Astrocyte (in vitro differentiated cells and primary cell): ENCODE results near the gene PIAS1. TPM values are rescaled to one million over a fixed set of nuclear protein-coding genes. Genes with fewer than 3 reads are reported as not detected.

Experiments
- DNase-seq: peaks from one replicate; pipeline ENCODE4 v3.0.0-alpha.2; 2010; ENCODE audit warnings: low read depth
- FAIRE-seq: peaks from 2 replicates; lab custom pipeline; 2011; peaks lifted over from hg19 to GRCh38; lab: Jason Lieb, UNC
- H2AFZ ChIP-seq: 2 replicates; pipeline ENCODE4 v1.6.0; 2012; ENCODE audit warnings: low read depth, low read length, inconsistent platforms
- H3K27ac ChIP-seq: 2 replicates; pipeline ENCODE4 v1.5.1; 2011; ENCODE audit warnings: low read depth, low read length, inconsistent platforms
- H3K27me3 ChIP-seq: 2 replicates; pipeline ENCODE4 v1.6.0; 2011; ENCODE audit warnings: low read length, inconsistent platforms; ENCODE audit not compliant: insufficient read depth
- H3K36me3 ChIP-seq: 2 replicates; pipeline ENCODE4 v1.5.1; 2011; ENCODE audit warnings: low read length, inconsistent platforms; ENCODE audit not compliant: insufficient read depth
- H3K4me1 ChIP-seq: 2 replicates; pipeline ENCODE4 v1.5.1; 2011; ENCODE audit warnings: low read length, inconsistent platforms; ENCODE audit not compliant: insufficient read depth
- H3K4me2 ChIP-seq: 2 replicates; pipeline ENCODE4 v1.6.0; 2012; ENCODE audit warnings: low read length, inconsistent platforms
- H3K4me3 ChIP-seq: 2 replicates; pipeline ENCODE4 v1.5.1; 2011; ENCODE audit warnings: low read depth, mild to moderate bottlenecking, low read length, inconsistent platforms; ENCODE audit not compliant: insufficient read depth
- H3K79me2 ChIP-seq: 2 replicates; pipeline ENCODE4 v1.6.0; 2012; ENCODE audit warnings: mild to moderate bottlenecking, low read length, inconsistent platforms; ENCODE audit not compliant: insufficient read depth
- H3K9ac ChIP-seq: 2 replicates; pipeline ENCODE4 v1.6.0; 2012; ENCODE audit warnings: mild to moderate bottlenecking, low read length, inconsistent platforms
- H3K9me3 ChIP-seq: 2 replicates; pipeline ENCODE4 v1.5.1; 2012; ENCODE audit warnings: low read depth, mild to moderate bottlenecking, low read length, inconsistent platforms; ENCODE audit not compliant: insufficient read depth
- H4K20me1 ChIP-seq: 2 replicates; pipeline ENCODE4 v1.6.0; 2012; ENCODE audit warnings: low read length, inconsistent platforms; ENCODE audit not compliant: insufficient read depth
- H3K27ac Mint-ChIP-seq: one replicate; pipeline ENCODE4 v1.8.0; 2021; ENCODE audit warnings: mild to moderate bottlenecking, mixed read lengths; ENCODE audit not compliant: unreplicated experiment
- H3K27me3 Mint-ChIP-seq: one replicate; pipeline ENCODE4 v1.8.0; 2021; ENCODE audit warnings: low read depth, mixed read lengths; ENCODE audit not compliant: unreplicated experiment
- H3K36me3 Mint-ChIP-seq: one replicate; pipeline ENCODE4 v1.8.0; 2021; ENCODE audit warnings: low read depth, mixed read lengths; ENCODE audit not compliant: unreplicated experiment
- H3K4me1 Mint-ChIP-seq: one replicate; pipeline ENCODE4 v1.8.0; 2021; ENCODE audit warnings: low read depth, mixed read lengths; ENCODE audit not compliant: unreplicated experiment
- H3K4me3 Mint-ChIP-seq: one replicate; pipeline ENCODE4 v1.8.0; 2021; ENCODE audit warnings: mild to moderate bottlenecking, moderate library complexity, mixed read lengths; ENCODE audit not compliant: unreplicated experiment
- H3K9me3 Mint-ChIP-seq: one replicate; pipeline ENCODE4 v1.8.0; 2021; ENCODE audit warnings: mild to moderate bottlenecking, mixed read lengths; ENCODE audit not compliant: unreplicated experiment
- CTCF ChIP-seq: IDR thresholded peaks from 2 replicates; pipeline ENCODE4 v1.5.1; 2011; ENCODE audit warnings: low read depth, mild to moderate bottlenecking, inconsistent platforms, low read length, moderate library complexity; ENCODE audit not compliant: insufficient read depth
- EZH2 ChIP-seq: IDR thresholded peaks from 2 replicates; pipeline ENCODE4 v1.6.1; 2012; ENCODE audit warnings: mild to moderate bottlenecking, low read length, inconsistent platforms; ENCODE audit not compliant: insufficient read depth
- total RNA-seq: library from RNA; stranded (reverse); gene quantifications from 2 replicates; pipeline ENCODE4 v1.2.1, GENCODE V29; 2021

PIAS1 gene
- total RNA-seq, 1 donor from 2014 or later = 30.2 TPM

DNA sequence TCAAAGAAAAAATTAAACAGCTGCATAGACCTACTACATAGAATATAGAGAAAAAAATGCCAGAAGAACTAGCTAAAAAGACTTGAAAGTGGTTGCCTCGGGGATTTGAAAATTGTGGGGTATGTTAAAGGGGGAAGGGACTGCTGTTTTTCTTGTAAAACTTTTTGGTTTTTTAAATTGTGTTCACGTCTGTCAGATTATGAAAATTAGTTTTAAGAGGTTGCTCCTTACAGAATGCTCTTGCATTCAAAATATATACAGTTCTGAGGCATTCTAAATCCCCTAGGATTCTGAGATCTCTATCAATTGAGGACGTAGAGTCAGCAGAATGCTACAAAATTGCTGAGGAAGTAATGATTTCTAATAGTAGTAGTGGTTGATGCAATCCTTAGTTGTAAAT lies 28.6 kb downstream of the PIAS1 start:
- peaks cover 4% of the 10 kb centered on the region for H3K36me3 ChIP-seq
- Mint-ChIP-seq H3K4me1 (peaks cover 32% of the 10 kb centered on the region), H3K36me3 (no peaks in the 10 kb centered on the region), H3K27me3 (no peaks in the 10 kb centered on the region), H3K4me3 (no peak overlapping the region), H3K9me3 (no peaks in the 10 kb centered on the region), H3K27ac (no peak overlapping the region)
- TF ChIP-seq CTCF = no peak
- no peak overlapping the region for H3K27ac ChIP-seq
- H3K9ac ChIP-seq = no peak overlapping the region
- H3K4me2 ChIP-seq = no peak overlapping the region
- H3K9me3 ChIP-seq = no peaks in the 10 kb centered on the region
- H3K79me2 ChIP-seq = peaks cover 91% of the 10 kb centered on the region
- no peak overlapping the region for H2AFZ ChIP-seq
- H3K4me3 ChIP-seq = no peak overlapping the region
- H4K20me1 ChIP-seq = peaks cover 77% of the 10 kb centered on the region
- H3K4me1 ChIP-seq = no peaks in the 10 kb centered on the region
- FAIRE-seq (no peak), DNase-seq (no peak)
- no peaks in the 10 kb centered on the region for H3K27me3 ChIP-seq

GRCh38 chr15:68083463-68083862 lies 29.3 kb downstream of the PIAS1 start:
- Histone ChIP-seq H3K36me3 (peaks cover 4% of the 10 kb centered on the region), H2AFZ (no peak overlapping the region), H3K4me3 (no peak overlapping the region), H3K79me2 (peaks cover 89% of the 10 kb centered on the region), H3K4me2 (no peak overlapping the region), H3K4me1 (no peaks in the 10 kb centered on the region), H3K27ac (no peak overlapping the region), H3K9me3 (no peaks in the 10 kb centered on the region), H4K20me1 (peaks cover 70% of the 10 kb centered on the region), H3K9ac (no peak overlapping the region), H3K27me3 (no peaks in the 10 kb centered on the region)
- Mint-ChIP-seq H3K9me3 (no peaks in the 10 kb centered on the region), H3K36me3 (no peaks in the 10 kb centered on the region), H3K27ac (peak overlapping the region; percentile 26), H3K4me1 (peaks cover 27% of the 10 kb centered on the region), H3K27me3 (no peaks in the 10 kb centered on the region), H3K4me3 (no peak overlapping the region)
- FAIRE-seq (no peak), DNase-seq (no peak)
- TF ChIP-seq CTCF = no peak
- no peak for TF ChIP-seq EZH2

DNA sequence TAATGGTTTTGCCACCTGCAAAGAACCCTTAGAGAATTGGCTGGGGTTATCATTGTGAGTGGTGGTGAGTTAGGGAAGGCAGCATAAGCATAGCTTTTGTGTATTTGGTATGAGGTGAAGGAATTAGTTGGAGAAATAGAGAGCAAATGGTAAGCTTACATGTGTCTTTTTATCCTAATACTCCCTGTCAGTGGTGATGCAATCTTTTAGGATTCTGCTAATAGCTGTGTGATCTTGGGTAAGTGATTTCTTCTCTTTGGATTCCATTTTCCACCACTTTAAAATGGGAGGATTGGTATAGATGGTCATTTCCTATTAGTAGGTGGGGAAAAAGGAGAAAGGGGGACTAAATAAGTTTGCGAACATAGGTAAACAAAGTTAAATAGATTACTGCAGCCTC lies 30.9 kb downstream of the PIAS1 start:
- Histone ChIP-seq H3K4me3 (no peak overlapping the region), H3K9ac (no peak overlapping the region), H3K27ac (no peak overlapping the region), H3K9me3 (no peaks in the 10 kb centered on the region), H2AFZ (no peak overlapping the region), H4K20me1 (peaks cover 57% of the 10 kb centered on the region), H3K4me2 (no peak overlapping the region), H3K27me3 (no peaks in the 10 kb centered on the region), H3K4me1 (no peaks in the 10 kb centered on the region), H3K36me3 (peaks cover 4% of the 10 kb centered on the region), H3K79me2 (peaks cover 83% of the 10 kb centered on the region)
- DNase-seq = no peak
- Mint-ChIP-seq H3K4me1 (peaks cover 26% of the 10 kb centered on the region), H3K27ac (no peak overlapping the region), H3K36me3 (no peaks in the 10 kb centered on the region), H3K9me3 (no peaks in the 10 kb centered on the region), H3K4me3 (no peak overlapping the region), H3K27me3 (no peaks in the 10 kb centered on the region)
- TF ChIP-seq CTCF = no peak
- TF ChIP-seq EZH2 = no peak
- no peak for FAIRE-seq
